Neuronal stem cell (in vitro differentiated cells): ENCODE measurements around the gene MED8.
"Not testable (repeated sequence)": the region's sequence is repeated elsewhere in the genome, so short reads cannot be mapped to it uniquely, and the experiment has no call there.

Experiments
- DNase-seq: peaks from one replicate; pipeline ENCODE4 v3.0.0-alpha.2; 2013; ENCODE audit warnings: low spot score
- H2AFZ ChIP-seq: one replicate; pipeline ENCODE4 v1.6.1; 2013; ENCODE audit warnings: mild to moderate bottlenecking, low read length, inconsistent platforms
- H2AK5ac ChIP-seq: 2 replicates; pipeline ENCODE4 v1.6.1; 2013; ENCODE audit warnings: low read depth, mild to moderate bottlenecking, inconsistent platforms, low read length, moderate library complexity, mixed read lengths
- H2BK120ac ChIP-seq: 2 replicates; pipeline ENCODE4 v1.6.1; 2013; ENCODE audit warnings: low read depth, mild to moderate bottlenecking, inconsistent platforms, low read length, moderate library complexity, mixed read lengths
- H2BK12ac ChIP-seq: one replicate; pipeline ENCODE4 v1.6.1; 2013; ENCODE audit warnings: low read length, inconsistent platforms
- H2BK15ac ChIP-seq: 2 replicates; pipeline ENCODE4 v1.6.1; 2013; ENCODE audit warnings: mild to moderate bottlenecking, low read length, inconsistent platforms, mixed read lengths
- H2BK5ac ChIP-seq: one replicate; pipeline ENCODE4 v1.6.1; 2013; ENCODE audit warnings: inconsistent platforms, mild to moderate bottlenecking, low read length, moderate library complexity
- H3K14ac ChIP-seq: one replicate; pipeline ENCODE4 v1.6.1; 2013; ENCODE audit warnings: low read length, inconsistent platforms
- H3K18ac ChIP-seq: 2 replicates; pipeline ENCODE4 v1.6.1; 2013; ENCODE audit warnings: low read length, inconsistent platforms
- H3K23ac ChIP-seq: 2 replicates; pipeline ENCODE4 v1.6.1; 2013; ENCODE audit warnings: low read depth, mild to moderate bottlenecking, mixed read lengths, low read length, inconsistent platforms; ENCODE audit not compliant: poor library complexity
- H3K27ac ChIP-seq: replicated peaks from 3 replicates; pipeline ENCODE4 v1.5.1; 2013; ENCODE audit warnings: low read length, inconsistent platforms
- H3K27me3 ChIP-seq, 3 experiments: 2 replicates each; pipeline ENCODE4 v1.6.1; 2013; ENCODE audit warnings: low read length in 3 of 3, mild to moderate bottlenecking in 2 of 3, inconsistent platforms in 1 of 3, low read depth in 1 of 3, mixed read lengths in 1 of 3, moderate library complexity in 1 of 3; ENCODE audit not compliant: control insufficient read depth in 3 of 3, insufficient read depth in 3 of 3
- H3K36me3 ChIP-seq, 2 donors: replicated peaks in 1 of 2; 2 replicates each; pipeline ENCODE4 v1.6.1; 2013; ENCODE audit warnings: low read length in 2 of 2; ENCODE audit not compliant: control insufficient read depth in 2 of 2, insufficient read depth in 2 of 2
- H3K4ac ChIP-seq: 2 replicates; pipeline ENCODE4 v1.6.1; 2013; ENCODE audit warnings: inconsistent platforms, mild to moderate bottlenecking, low read length, moderate library complexity
- H3K4me1 ChIP-seq, 2 donors: 1 replicate in 1 of 2; 2 replicates in 1 of 2; pipeline ENCODE4 v1.6.1; 2013; ENCODE audit warnings: low read length in 2 of 2, low read depth in 1 of 2; ENCODE audit not compliant: control insufficient read depth in 2 of 2, insufficient read depth in 1 of 2
- H3K4me2 ChIP-seq: one replicate; pipeline ENCODE4 v1.6.1; 2013; ENCODE audit warnings: mild to moderate bottlenecking, low read length, inconsistent platforms; ENCODE audit not compliant: insufficient read depth, poor library complexity, severe bottlenecking
- H3K4me3 ChIP-seq, 2 donors: 2 replicates each; pipeline ENCODE4 v1.5.1; 2013; ENCODE audit warnings: low read length in 2 of 2, mild to moderate bottlenecking in 2 of 2, inconsistent platforms in 1 of 2, moderate library complexity in 1 of 2
- H3K79me1 ChIP-seq: one replicate; pipeline ENCODE4 v1.6.1; 2013; ENCODE audit warnings: low read depth, mild to moderate bottlenecking, inconsistent platforms, low read length, moderate library complexity
- H3K9ac ChIP-seq: one replicate; pipeline ENCODE4 v1.6.1; 2013; ENCODE audit warnings: mild to moderate bottlenecking, low read depth, low read length, inconsistent platforms; ENCODE audit not compliant: poor library complexity
- H3K9me3 ChIP-seq, 2 donors: replicated peaks in 1 of 2; 2 replicates each; pipeline versions ENCODE3 to v1.6.1; 2013; ENCODE audit warnings: low read length in 2 of 2, mild to moderate bottlenecking in 2 of 2, inconsistent platforms in 1 of 2, low read depth in 1 of 2, mixed read lengths in 1 of 2, moderate library complexity in 1 of 2; ENCODE audit not compliant: control insufficient read depth in 2 of 2, insufficient read depth in 1 of 2
- H4K8ac ChIP-seq: one replicate; pipeline ENCODE4 v1.6.1; 2013; ENCODE audit warnings: low read depth, mild to moderate bottlenecking, inconsistent platforms, low read length, moderate library complexity
- H4K91ac ChIP-seq: one replicate; pipeline ENCODE4 v1.6.1; 2013; ENCODE audit warnings: low read length, low read depth, mild to moderate bottlenecking, inconsistent platforms; ENCODE audit not compliant: poor library complexity
- WGBS, 2 donors: extraction: QIAGEN DNeasy Blood & Tissue Kit; methylation state at CpG; one replicate each; pipeline ENCODE4 v1.1.7; 2013; ENCODE audit warnings: missing lambda C conversion rate in 2 of 2, mixed read lengths in 1 of 2; ENCODE audit not compliant: insufficient read length in 2 of 2, insufficient replicate concordance in 1 of 2; ENCODE audit errors: extremely low coverage in 2 of 2; 5-methylcytosine and 5-hydroxymethylcytosine counted together

Gene MED8

DNA sequence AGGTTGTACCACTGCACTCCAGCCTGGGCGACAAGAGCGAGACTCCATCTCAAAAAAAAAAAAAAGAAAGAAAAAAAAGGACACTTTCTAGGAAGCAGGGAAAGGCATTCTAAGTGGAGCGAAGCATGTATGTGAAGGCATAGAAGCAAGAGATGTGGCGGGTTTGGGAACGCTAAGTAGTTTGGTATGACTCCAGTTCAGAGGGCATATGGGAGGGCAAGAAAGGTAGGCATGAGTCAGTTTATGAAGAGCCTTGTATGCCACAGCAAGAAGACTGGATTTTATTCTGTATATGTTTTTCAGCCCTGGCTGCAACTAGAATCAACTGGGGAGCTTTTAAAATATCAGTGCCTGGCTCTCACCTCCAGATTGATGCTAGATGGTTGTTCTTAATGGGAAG lies 17.4 kb downstream of the MED8 start:
- no peak overlapping the region for H3K4me2 ChIP-seq
- H4K91ac ChIP-seq, result no peak overlapping the region
- H3K4me3 ChIP-seq, result no peak overlapping the region
- no peak overlapping the region for H2AK5ac ChIP-seq
- H3K4ac ChIP-seq, result no peak overlapping the region
- no peak overlapping the region for H3K9ac ChIP-seq
- no peaks in the 10 kb centered on the region for H3K36me3 ChIP-seq
- WGBS, 2 donors, result no CpG with 5 or more reads among the region's 5 CpGs
- H3K27ac ChIP-seq, result no peak overlapping the region
- no peaks in the 10 kb centered on the region for H3K9me3 ChIP-seq
- no peak overlapping the region for H2BK15ac ChIP-seq
- no peaks in the 10 kb centered on the region for H3K27me3 ChIP-seq
- peaks cover under 1% of the 10 kb centered on the region for H3K79me1 ChIP-seq
- no peak overlapping the region for H2BK120ac ChIP-seq
- no peak overlapping the region for H3K14ac ChIP-seq
- no peak overlapping the region for H3K23ac ChIP-seq
- no peak overlapping the region for H2BK5ac ChIP-seq
- H4K8ac ChIP-seq, result no peak overlapping the region
- H3K18ac ChIP-seq, result no peak overlapping the region
- H2AFZ ChIP-seq, result no peak overlapping the region
- no peak overlapping the region for H2BK12ac ChIP-seq
- H3K4me1 ChIP-seq, result peaks cover 4% of the 10 kb centered on the region in 2 donors
- DNase-seq, result no peak

DNA sequence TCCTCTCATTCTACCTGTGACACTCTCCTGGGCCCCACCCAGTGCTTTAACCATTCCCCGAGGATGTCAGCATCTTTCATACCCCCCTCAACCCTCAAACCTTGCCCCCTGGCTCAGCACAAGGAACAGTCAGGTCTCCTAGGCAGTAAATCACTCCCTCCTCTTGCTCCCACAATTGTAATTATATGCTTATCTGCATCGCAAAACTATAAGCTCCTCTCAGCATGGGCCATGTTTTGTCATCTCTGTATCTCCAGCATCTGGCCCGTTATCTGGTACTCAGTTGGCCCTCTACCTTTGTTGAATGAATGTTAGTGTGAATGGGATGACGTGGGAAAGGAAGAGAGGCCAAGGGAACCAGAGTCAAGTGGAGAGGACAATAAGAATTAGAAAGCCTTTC lies 19.0 kb downstream of the MED8 start:
- H3K27ac ChIP-seq, result no peak overlapping the region
- peaks cover 4% of the 10 kb centered on the region for H3K79me1 ChIP-seq
- no peak overlapping the region for H3K4me2 ChIP-seq
- H2BK5ac ChIP-seq, result no peak overlapping the region
- no peak overlapping the region for H2BK12ac ChIP-seq
- H2BK120ac ChIP-seq, result no peak overlapping the region
- no peak overlapping the region for H2AFZ ChIP-seq
- H3K4ac ChIP-seq, result no peak overlapping the region
- H3K4me3 ChIP-seq, result no peak overlapping the region
- no peak overlapping the region for H2BK15ac ChIP-seq
- H3K4me1 ChIP-seq, result peaks cover 11 to 15% of the 10 kb centered on the region in 2 donors
- no peak overlapping the region for H4K91ac ChIP-seq
- WGBS, 2 donors, result no CpG with 5 or more reads among the region's 4 CpGs
- no peak overlapping the region for H3K23ac ChIP-seq
- no peak for DNase-seq
- no peak overlapping the region for H3K14ac ChIP-seq
- H4K8ac ChIP-seq, result no peak overlapping the region
- no peak overlapping the region for H3K9ac ChIP-seq
- no peak overlapping the region for H3K18ac ChIP-seq
- no peak overlapping the region for H2AK5ac ChIP-seq
- H3K36me3 ChIP-seq, result peaks cover 0 to under 1% of the 10 kb centered on the region in 2 donors
- no peaks in the 10 kb centered on the region for H3K27me3 ChIP-seq
- H3K9me3 ChIP-seq, result no peaks in the 10 kb centered on the region

DNA sequence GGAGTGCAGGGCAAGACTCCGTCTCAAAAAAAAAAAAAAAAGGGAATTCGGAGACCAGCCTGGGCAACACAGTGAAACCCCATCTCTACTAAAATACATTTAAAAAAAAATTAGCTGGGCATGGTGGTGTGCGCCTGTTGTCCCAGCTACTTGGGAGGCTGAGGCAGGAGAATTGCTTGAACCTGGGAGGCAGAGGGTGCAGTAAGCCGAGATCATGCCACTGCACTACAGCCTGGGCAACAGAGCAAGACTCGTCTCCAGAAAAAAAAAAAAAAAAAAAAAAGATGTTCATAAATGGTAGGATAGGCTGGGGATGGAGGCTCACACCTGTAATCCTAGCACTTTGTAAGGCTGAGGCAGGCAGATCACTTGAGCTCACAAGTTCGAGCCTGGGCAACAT lies 19.8 kb downstream of the MED8 start:
- no CpG with 5 or more reads among the region's 6 CpGs for WGBS, 2 donors
- H4K91ac ChIP-seq, H3K4me3 ChIP-seq, H3K9ac ChIP-seq, H3K36me3 ChIP-seq, H4K8ac ChIP-seq, H2BK15ac ChIP-seq, H3K4me2 ChIP-seq, H3K27ac ChIP-seq, H2BK12ac ChIP-seq, H2AFZ ChIP-seq, H3K18ac ChIP-seq, H2BK120ac ChIP-seq, H2BK5ac ChIP-seq, H3K27me3 ChIP-seq, H3K4ac ChIP-seq, DNase-seq, H3K79me1 ChIP-seq, H3K14ac ChIP-seq, H2AK5ac ChIP-seq, H3K9me3 ChIP-seq, H3K23ac ChIP-seq: not testable (repeated sequence)
- H3K4me1 ChIP-seq, result peaks cover 11 to 17% of the 10 kb centered on the region in 2 donors

DNA sequence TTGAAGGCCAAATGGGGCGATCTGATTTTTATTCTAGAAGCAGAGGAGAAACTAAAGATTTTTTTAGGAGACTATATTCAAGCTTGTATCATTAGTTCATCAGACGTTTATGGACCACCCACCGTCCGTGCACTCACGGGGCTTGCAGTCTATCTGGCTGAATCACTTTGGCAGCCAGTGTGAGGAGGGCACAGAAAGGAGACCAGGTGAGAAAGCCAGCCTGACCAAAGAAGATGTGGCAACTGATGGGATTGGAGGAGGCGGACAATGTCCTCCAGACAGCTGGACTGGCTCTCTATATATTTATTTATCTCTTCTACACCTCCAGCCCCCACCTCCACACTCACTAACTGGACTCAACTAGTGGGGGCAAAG lies 21.0 kb downstream of the MED8 start:
- Histone ChIP-seq H4K8ac (no peak overlapping the region), H4K91ac (no peak overlapping the region), H3K27ac (peak overlapping the region; percentile 94), H2BK120ac (no peak overlapping the region), H3K9ac (no peak overlapping the region), H3K18ac (peak overlapping the region; percentile 29), H2BK15ac (no peak overlapping the region), H2AFZ (peak overlapping the region; percentile 99), H3K4me1 (peaks cover 11 to 23% of the 10 kb centered on the region in 2 donors), H3K9me3 (no peaks in the 10 kb centered on the region), H2AK5ac (no peak overlapping the region), H2BK5ac (no peak overlapping the region), H3K79me1 (peaks cover 4% of the 10 kb centered on the region), H3K4ac (no peak overlapping the region), H3K4me2 (peak overlapping the region; percentile 40), H3K14ac (no peak overlapping the region), H3K23ac (no peak overlapping the region), H3K36me3 (peaks cover 14 to 20% of the 10 kb centered on the region in 2 donors), H3K27me3 (no peaks in the 10 kb centered on the region), H3K4me3 (peak overlapping the region; percentile 77 to 81), H2BK12ac (no peak overlapping the region)
- WGBS, 2 donors, result no CpG with 5 or more reads among the region's 6 CpGs
- no peak for DNase-seq
